Transverse colon (tissue), 4 donors: ENCODE measurements around the gene ACOX2. TPM values are rescaled to one million over a fixed set of nuclear protein-coding genes. Genes with fewer than 3 reads are reported as not detected.

Source experiments
- DNase-seq: peaks from one replicate; pipeline ENCODE4 v3.0.0-alpha.2; 2019
- H3K27ac ChIP-seq, 4 donors: fragments of 200-600 bp; sonication (generic); 2 replicates each; pipeline ENCODE4 v1.5.1; 2016 to 2018; ENCODE audit warnings: inconsistent platforms in 4 of 4
- H3K27me3 ChIP-seq: fragments of 200-600 bp; sonication (generic); 2 replicates; pipeline ENCODE4 v1.5.1; 2017; ENCODE audit warnings: inconsistent platforms
- H3K36me3 ChIP-seq, 4 donors: fragments of 200-600 bp; sonication (generic); 2 replicates each; pipeline ENCODE4 v1.5.1; 2017 to 2019; ENCODE audit warnings: inconsistent platforms in 4 of 4
- H3K4me1 ChIP-seq, 4 donors: fragments of 200-600 bp; sonication (generic); 2 replicates each; pipeline ENCODE4 v1.5.1; 2017 to 2020; ENCODE audit warnings: inconsistent platforms in 4 of 4
- H3K4me3 ChIP-seq, 4 donors: fragments of 200-600 bp; sonication (generic); 1 replicate in 1 of 4; 2 replicates in 3 of 4; pipeline versions ENCODE4 v1.5.1 to v1.6.1; 2017 to 2019; ENCODE audit warnings: inconsistent platforms in 4 of 4
- H3K9me3 ChIP-seq, 2 donors: fragments of 200-600 bp; sonication (generic); 2 replicates each; pipeline ENCODE4 v1.5.1; 2017 to 2019; ENCODE audit warnings: inconsistent platforms in 2 of 2
- EP300 ChIP-seq: sonication (generic); formaldehyde crosslinking; IDR thresholded peaks from one replicate; pipeline ENCODE4 v1.6.1; 2017; ENCODE audit warnings: antibody characterized with exemption, low read depth
- POLR2A ChIP-seq: fragments of 450-650 bp; IDR thresholded peaks from one replicate; pipeline ENCODE4 v1.6.1; 2016; ENCODE audit warnings: antibody characterized with exemption, mild to moderate bottlenecking, moderate library complexity
- POLR2AphosphoS5 ChIP-seq, 3 donors: sonication (generic); formaldehyde crosslinking; IDR thresholded peaks; one replicate each; pipeline ENCODE4 v1.6.1; 2016; ENCODE audit warnings: antibody characterized with exemption in 3 of 3
- WGBS, 2 donors: methylation state at CpG; one replicate each; pipeline ENCODE4 v1.1.5; 2018; ENCODE audit warnings: low coverage in 1 of 2; 5-methylcytosine and 5-hydroxymethylcytosine counted together
- in situ Hi-C, 4 donors: fragments of 200-750 bp; cut with MboI; loops; one replicate each; pipeline versions ENCODE4 v1.15.0 to v1.15.1; 2017; ENCODE audit warnings: low sequenced_read_pairs in 3 of 4, low pct_ligation_motif_present in 1 of 4, low pct_unique_long_range_greater_than_20kb in 1 of 4
- intact Hi-C: fragments of 100-400 bp; cut with DNase I; formaldehyde crosslinking; loops from one replicate; pipeline ENCODE4 v1.15.1; 2023; ENCODE audit warnings: low total_unique reads
- total RNA-seq, 4 donors: library from RNA; depleted of rRNA; stranded (reverse); fragments of >200 nt; gene quantifications; one replicate each; pipeline ENCODE4 v1.1.0, GENCODE V29; 2016
- TF ChIP-seq, protein P1 (sequence below), 5 experiments: fragments of 200-600 bp in 3 of 5; fragments of 450-650 bp in 2 of 5; sonication (generic) in 3 of 5; IDR thresholded peaks; 1 replicate in 2 of 5; 2 replicates in 3 of 5; pipeline ENCODE4 v1.5.1; 2016 to 2017; ENCODE audit warnings: antibody characterized with exemption in 5 of 5, inconsistent platforms in 3 of 5, mild to moderate bottlenecking in 2 of 5, moderate library complexity in 1 of 5

The ACOX2 gene
- total RNA-seq, 4 donors from 2014 or later: 28.3 to 125 (median 37.9) TPM

GRCh38 chr3:58581328-58582091 lies 44.5 kb upstream of the ACOX2 start:
- Histone ChIP-seq H3K27me3 (peaks cover 11% of the 10 kb centered on the region), H3K9me3 (no peaks in the 10 kb centered on the region), H3K4me1 (peaks cover 4 to 26% (median 13%) of the 10 kb centered on the region in 4 donors), H3K27ac (no peak overlapping the region), H3K4me3 (no peak overlapping the region), H3K36me3 (no peaks in the 10 kb centered on the region)
- in situ Hi-C loops: no loop called here
- intact Hi-C loops: no loop called here
- TF ChIP-seq, protein P1, sequence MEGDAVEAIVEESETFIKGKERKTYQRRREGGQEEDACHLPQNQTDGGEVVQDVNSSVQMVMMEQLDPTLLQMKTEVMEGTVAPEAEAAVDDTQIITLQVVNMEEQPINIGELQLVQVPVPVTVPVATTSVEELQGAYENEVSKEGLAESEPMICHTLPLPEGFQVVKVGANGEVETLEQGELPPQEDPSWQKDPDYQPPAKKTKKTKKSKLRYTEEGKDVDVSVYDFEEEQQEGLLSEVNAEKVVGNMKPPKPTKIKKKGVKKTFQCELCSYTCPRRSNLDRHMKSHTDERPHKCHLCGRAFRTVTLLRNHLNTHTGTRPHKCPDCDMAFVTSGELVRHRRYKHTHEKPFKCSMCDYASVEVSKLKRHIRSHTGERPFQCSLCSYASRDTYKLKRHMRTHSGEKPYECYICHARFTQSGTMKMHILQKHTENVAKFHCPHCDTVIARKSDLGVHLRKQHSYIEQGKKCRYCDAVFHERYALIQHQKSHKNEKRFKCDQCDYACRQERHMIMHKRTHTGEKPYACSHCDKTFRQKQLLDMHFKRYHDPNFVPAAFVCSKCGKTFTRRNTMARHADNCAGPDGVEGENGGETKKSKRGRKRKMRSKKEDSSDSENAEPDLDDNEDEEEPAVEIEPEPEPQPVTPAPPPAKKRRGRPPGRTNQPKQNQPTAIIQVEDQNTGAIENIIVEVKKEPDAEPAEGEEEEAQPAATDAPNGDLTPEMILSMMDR (IDR thresholded peaks at IDR 0.05): no peak
- TF ChIP-seq EP300 (no peak), POLR2A (no peak), POLR2AphosphoS5 (IDR thresholded peaks at IDR 0.05) (no peak)
- no peak for DNase-seq
- 60 to 70% methylated on average over 2 to 11 of the region's 11 CpGs for whole genome bisulfite sequencing, 2 donors

GRCh38 chr3:58580826-58581327 lies 43.9 kb upstream of the ACOX2 start:
- no peaks in the 10 kb centered on the region for H3K9me3 ChIP-seq
- H3K27me3 ChIP-seq: peaks cover 5% of the 10 kb centered on the region
- intact Hi-C loops (no loop called here), in situ Hi-C loops (no loop called here)
- peaks cover under 1 to 22% (median 9%) of the 10 kb centered on the region in 4 donors for H3K4me1 ChIP-seq
- no peak overlapping the region for H3K4me3 ChIP-seq
- no peak for DNase-seq
- no peak overlapping the region for H3K27ac ChIP-seq
- no peaks in the 10 kb centered on the region for H3K36me3 ChIP-seq
- TF ChIP-seq EP300 (no peak), POLR2AphosphoS5 (IDR thresholded peaks at IDR 0.05) (no peak), POLR2A (no peak)
- TF ChIP-seq, protein P1 (IDR thresholded peaks at IDR 0.05): no peak
- WGBS, 2 donors: 35 to 62% methylated on average over 2 to 4 of the region's 4 CpGs

- Histone ChIP-seq H3K4me1 (peaks cover 0 to 11% (median 4%) of the 10 kb centered on the region in 4 donors), H3K36me3 (no peaks in the 10 kb centered on the region), H3K4me3 (no peak overlapping the region), H3K27ac (no peak overlapping the region), H3K9me3 (no peaks in the 10 kb centered on the region), H3K27me3 (no peaks in the 10 kb centered on the region)
- intact Hi-C loops: no loop called here
- no peak for DNase-seq
- TF ChIP-seq POLR2AphosphoS5 (IDR thresholded peaks at IDR 0.05): no peak
- no peak for TF ChIP-seq EP300
- 92 to 93% methylated on average over 5 of the region's 5 CpGs for WGBS, 2 donors
- in situ Hi-C loops: loop anchor here in 1 of 4 donors (10.0 kb wide), 1 partner anchor 46 kb away; no protein-coding TSS in a partner anchor
These were observed 41.9 kb upstream of the ACOX2 start for GRCh38 chr3:58578873-58579272.

- Histone ChIP-seq H3K27ac (peak within 1 kb of the TSS; percentile 46 to 73 (median 66)), H3K9me3 (no peaks in the 10 kb centered on the region), H3K27me3 (no peaks in the 10 kb centered on the region), H3K4me1 (peaks cover 0 to 16% (median 5%) of the 10 kb centered on the region in 4 donors), H3K36me3 (no peaks in the 10 kb centered on the region), H3K4me3 (peak within 1 kb of the TSS in 3 of 4 donors; percentile 7 to 42 (median 20))
- WGBS, 2 donors: 49 to 70% methylated on average over 6 to 12 of the region's 12 CpGs
- DNase-seq: peak; percentile 39
- intact Hi-C loops (no loop called here), in situ Hi-C loops (loop anchor here in 1 of 4 donors (10.0 kb wide), 1 partner anchor 47 kb away; no protein-coding TSS in a partner anchor)
- TF ChIP-seq POLR2AphosphoS5 (IDR thresholded peaks at IDR 0.05): peak; percentile 68 to 81 (median 79)
- TF ChIP-seq POLR2A: peak; percentile 60
- TF ChIP-seq, protein P1 (IDR thresholded peaks at IDR 0.05): peak in 3 of 5 experiments; percentile 10 to 16 (median 11)
- TF ChIP-seq EP300: peak; percentile 94
These were observed 40.4 kb upstream of the ACOX2 start, which contains the start of gene FAM107A for GRCh38 chr3:58577269-58577821. Gene FAM107A, minus strand, starts transcription at chr3:58577391. Its CDS starts 7,531 bp downstream, at chr3:58569860.
